OCI-LY3 (cell line): Measurements from ENCODE around the gene SLC41A3.

ENCODE experiments used
- H2AFZ ChIP-seq: fragments of 200-600, 300-600 bp; shearing (Covaris generic); 2 replicates; pipeline ENCODE4 v1.6.0; 2014; ENCODE audit warnings: antibody characterized with exemption, low read depth, low read length
- H3K27ac ChIP-seq: fragments of 200-600, 300-600 bp; sonication (generic); 2 replicates; pipeline ENCODE4 v1.5.1; 2014; ENCODE audit warnings: mild to moderate bottlenecking, low read length, moderate library complexity, mixed read lengths
- H3K27me3 ChIP-seq: fragments of 200-600, 300-600 bp; sonication (generic); 2 replicates; pipeline ENCODE4 v1.6.1; 2014; ENCODE audit warnings: low read depth, low read length, mixed read lengths
- H3K36me3 ChIP-seq: fragments of 200-600, 300-600 bp; sonication (generic); replicated peaks from 2 replicates; pipeline ENCODE3; 2014; ENCODE audit warnings: low read depth, low read length, mixed read lengths
- H3K4me1 ChIP-seq: fragments of 300-600, 200-600 bp; sonication (generic); 2 replicates; pipeline ENCODE4 v1.6.1; 2014; ENCODE audit warnings: low read length, mixed read lengths
- H3K4me2 ChIP-seq: fragments of 200-600, 300-600 bp; sonication (generic); 2 replicates; pipeline ENCODE4 v1.6.1; 2014; ENCODE audit warnings: low read length, mixed read lengths
- H3K4me3 ChIP-seq: fragments of 300-600, 200-600 bp; sonication (generic); 2 replicates; pipeline ENCODE4 v1.5.1; 2014; ENCODE audit warnings: antibody characterized with exemption, mild to moderate bottlenecking, low read length, moderate library complexity
- H3K79me2 ChIP-seq: fragments of 300-600, 200-600 bp; shearing (Covaris generic); 2 replicates; pipeline ENCODE4 v1.6.1; 2014; ENCODE audit warnings: mild to moderate bottlenecking, low read length, mixed read lengths
- H3K9ac ChIP-seq: fragments of 300-600, 200-600 bp; shearing (Covaris generic); 2 replicates; pipeline ENCODE4 v1.6.0; 2014; ENCODE audit warnings: mild to moderate bottlenecking, low read length, moderate library complexity
- H3K9me3 ChIP-seq: fragments of 200-600, 300-600 bp; shearing (Covaris generic); 2 replicates; pipeline ENCODE4 v1.6.1; 2014; ENCODE audit warnings: low read length, mixed read lengths; ENCODE audit not compliant: insufficient read depth
- H4K20me1 ChIP-seq: fragments of 200-600, 300-600 bp; sonication (generic); 2 replicates; pipeline ENCODE4 v1.6.1; 2016; ENCODE audit warnings: low read length, mixed read lengths; ENCODE audit not compliant: insufficient read depth
- EZH2phosphoT487 ChIP-seq: fragments of 200-600 bp; shearing (Covaris generic); IDR thresholded peaks from 2 replicates; pipeline ENCODE4 v1.6.1; 2018; ENCODE audit warnings: antibody characterized with exemption, mixed run types, low read depth
- TF ChIP-seq, protein P1 (sequence below): fragments of 200-600, 300-600 bp; sonication (generic); IDR thresholded peaks from 2 replicates; pipeline ENCODE4 v1.5.1; 2014; ENCODE audit warnings: antibody characterized with exemption, low read length, low read depth

SLC41A3 gene

GRCh38 chr3:126107957-126108675 lies 24.2 kb upstream of the SLC41A3 start:
- Histone ChIP-seq H3K4me3 (no peak overlapping the region), H3K27me3 (no peaks in the 10 kb centered on the region), H2AFZ (no peak overlapping the region), H3K9me3 (no peaks in the 10 kb centered on the region), H3K79me2 (no peaks in the 10 kb centered on the region), H4K20me1 (no peaks in the 10 kb centered on the region), H3K36me3 (no peaks in the 10 kb centered on the region), H3K4me1 (no peaks in the 10 kb centered on the region), H3K9ac (no peak overlapping the region), H3K27ac (no peak overlapping the region), H3K4me2 (no peak overlapping the region)
- TF ChIP-seq, protein P1, sequence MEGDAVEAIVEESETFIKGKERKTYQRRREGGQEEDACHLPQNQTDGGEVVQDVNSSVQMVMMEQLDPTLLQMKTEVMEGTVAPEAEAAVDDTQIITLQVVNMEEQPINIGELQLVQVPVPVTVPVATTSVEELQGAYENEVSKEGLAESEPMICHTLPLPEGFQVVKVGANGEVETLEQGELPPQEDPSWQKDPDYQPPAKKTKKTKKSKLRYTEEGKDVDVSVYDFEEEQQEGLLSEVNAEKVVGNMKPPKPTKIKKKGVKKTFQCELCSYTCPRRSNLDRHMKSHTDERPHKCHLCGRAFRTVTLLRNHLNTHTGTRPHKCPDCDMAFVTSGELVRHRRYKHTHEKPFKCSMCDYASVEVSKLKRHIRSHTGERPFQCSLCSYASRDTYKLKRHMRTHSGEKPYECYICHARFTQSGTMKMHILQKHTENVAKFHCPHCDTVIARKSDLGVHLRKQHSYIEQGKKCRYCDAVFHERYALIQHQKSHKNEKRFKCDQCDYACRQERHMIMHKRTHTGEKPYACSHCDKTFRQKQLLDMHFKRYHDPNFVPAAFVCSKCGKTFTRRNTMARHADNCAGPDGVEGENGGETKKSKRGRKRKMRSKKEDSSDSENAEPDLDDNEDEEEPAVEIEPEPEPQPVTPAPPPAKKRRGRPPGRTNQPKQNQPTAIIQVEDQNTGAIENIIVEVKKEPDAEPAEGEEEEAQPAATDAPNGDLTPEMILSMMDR: no peak
- TF ChIP-seq EZH2phosphoT487: no peak

- Histone ChIP-seq H3K27ac (no peak overlapping the region), H3K36me3 (no peaks in the 10 kb centered on the region), H3K79me2 (no peaks in the 10 kb centered on the region), H3K9ac (no peak overlapping the region), H4K20me1 (no peaks in the 10 kb centered on the region), H3K4me1 (no peaks in the 10 kb centered on the region), H2AFZ (no peak overlapping the region), H3K9me3 (no peaks in the 10 kb centered on the region), H3K4me3 (no peak overlapping the region), H3K27me3 (no peaks in the 10 kb centered on the region), H3K4me2 (no peak overlapping the region)
- TF ChIP-seq, protein P1: no peak
- no peak for TF ChIP-seq EZH2phosphoT487
Measured at GRCh38 chr3:126107203-126107939, 23.4 kb upstream of the SLC41A3 start.

DNA sequence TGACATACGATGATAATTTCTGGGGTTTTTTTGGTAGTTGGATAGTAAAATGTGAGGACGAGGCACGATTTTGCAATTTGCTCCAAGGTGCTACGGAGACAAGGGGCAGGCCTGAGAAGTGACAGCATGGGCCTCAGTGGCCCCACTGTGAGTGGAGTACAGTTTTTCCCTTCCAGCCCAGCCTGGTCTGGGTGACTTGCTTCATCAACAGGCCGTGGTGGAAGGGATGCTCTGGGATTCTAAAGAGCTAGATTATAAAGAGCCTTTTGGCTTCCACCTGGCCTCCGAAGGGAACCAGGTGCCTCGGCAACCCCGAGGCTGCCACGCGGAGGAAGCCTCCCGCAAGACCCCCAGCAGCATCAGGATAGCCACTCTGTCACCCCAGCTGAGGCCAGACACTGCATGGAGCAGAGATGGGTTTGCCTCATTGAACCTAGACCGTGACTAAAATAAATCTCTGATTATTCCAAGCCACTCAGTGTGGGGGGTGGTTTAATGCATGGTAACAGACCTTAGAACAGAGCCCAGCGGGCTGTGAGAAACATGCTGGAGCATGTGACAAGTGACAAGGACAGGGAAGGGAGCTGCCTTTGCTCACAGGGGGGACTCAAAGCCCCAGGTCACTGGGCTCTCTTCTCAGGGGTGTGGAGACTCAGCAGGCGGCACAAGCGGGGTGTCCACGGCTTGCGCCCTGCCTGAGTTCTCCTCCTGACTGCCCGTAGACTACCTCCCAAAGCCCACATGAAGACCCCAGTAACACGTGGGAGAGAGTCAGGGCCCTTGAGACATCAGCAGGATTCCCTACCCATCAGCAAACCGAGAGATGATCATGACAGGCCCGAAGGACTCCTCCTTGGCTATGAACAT lies 22.6 kb upstream of the SLC41A3 start:
- Histone ChIP-seq H4K20me1 (no peaks in the 10 kb centered on the region), H3K79me2 (no peaks in the 10 kb centered on the region), H3K36me3 (no peaks in the 10 kb centered on the region), H3K9ac (no peak overlapping the region), H3K4me2 (no peak overlapping the region), H3K27ac (no peak overlapping the region), H2AFZ (no peak overlapping the region), H3K4me3 (no peak overlapping the region), H3K27me3 (no peaks in the 10 kb centered on the region), H3K4me1 (no peaks in the 10 kb centered on the region), H3K9me3 (no peaks in the 10 kb centered on the region)
- TF ChIP-seq, protein P1: no peak
- TF ChIP-seq EZH2phosphoT487: no peak
